ENCODE data around the gene DHRS7C.

The DHRS7C gene

GRCh38 chr17:9792181-9792840 lies 919 bp upstream of the DHRS7C start:
- TF ChIP-seq SIN3A (IDR thresholded peaks at IDR 0.05; ENCODE audit: borderline replicate concordance, insufficient read depth, low read length), result no peak
- TF ChIP-seq REST (IDR thresholded peaks at IDR 0.05; ENCODE audit: insufficient read depth in 1 of 2, low read depth in 2 of 2, low read length in 2 of 2), result no peak
- no peak for TF ChIP-seq FOXP2 (optimal IDR thresholded peaks at IDR 0.05; ENCODE audit: borderline replicate concordance, extremely low read depth, extremely low read length, insufficient read depth)
- TF ChIP-seq TAF1 (IDR thresholded peaks at IDR 0.05; ENCODE audit: borderline replicate concordance, insufficient read depth, low read length), result no peak
- no peak for TF ChIP-seq POLR2AphosphoS5 (IDR thresholded peaks at IDR 0.05; ENCODE audit: low read depth, low read length)

GRCh38 chr17:9790316-9790715 lies 1.1 kb downstream of the DHRS7C start:
- TF ChIP-seq REST (IDR thresholded peaks at IDR 0.05; ENCODE audit: insufficient read depth in 1 of 2, low read depth in 2 of 2, low read length in 2 of 2) (no peak), FOXP2 (optimal IDR thresholded peaks at IDR 0.05; ENCODE audit: borderline replicate concordance, extremely low read depth, extremely low read length, insufficient read depth) (no peak), TAF1 (IDR thresholded peaks at IDR 0.05; ENCODE audit: borderline replicate concordance, insufficient read depth, low read length) (no peak), POLR2AphosphoS5 (IDR thresholded peaks at IDR 0.05; ENCODE audit: low read depth, low read length) (no peak), SIN3A (IDR thresholded peaks at IDR 0.05; ENCODE audit: borderline replicate concordance, insufficient read depth, low read length) (no peak)

GRCh38 chr17:9788601-9789000 lies 2.8 kb downstream of the DHRS7C start:
- TF ChIP-seq REST (IDR thresholded peaks at IDR 0.05; ENCODE audit: insufficient read depth in 1 of 2, low read depth in 2 of 2, low read length in 2 of 2) (no peak), POLR2AphosphoS5 (IDR thresholded peaks at IDR 0.05; ENCODE audit: low read depth, low read length) (no peak), FOXP2 (optimal IDR thresholded peaks at IDR 0.05; ENCODE audit: borderline replicate concordance, extremely low read depth, extremely low read length, insufficient read depth) (no peak), SIN3A (IDR thresholded peaks at IDR 0.05; ENCODE audit: borderline replicate concordance, insufficient read depth, low read length) (no peak), TAF1 (IDR thresholded peaks at IDR 0.05; ENCODE audit: borderline replicate concordance, insufficient read depth, low read length) (no peak)

GRCh38 chr17:9784544-9784943 lies 6.8 kb downstream of the DHRS7C start:
- TF ChIP-seq FOXP2 (optimal IDR thresholded peaks at IDR 0.05; ENCODE audit: borderline replicate concordance, extremely low read depth, extremely low read length, insufficient read depth) (no peak), SIN3A (IDR thresholded peaks at IDR 0.05; ENCODE audit: borderline replicate concordance, insufficient read depth, low read length) (no peak), POLR2AphosphoS5 (IDR thresholded peaks at IDR 0.05; ENCODE audit: low read depth, low read length) (no peak), TAF1 (IDR thresholded peaks at IDR 0.05; ENCODE audit: borderline replicate concordance, insufficient read depth, low read length) (no peak), REST (IDR thresholded peaks at IDR 0.05; ENCODE audit: insufficient read depth in 1 of 2, low read depth in 2 of 2, low read length in 2 of 2) (no peak)
